ENCODE measurements around the gene ATMIN.
A peak's percentile ranks its signal among the peaks of the same experiment; 100 is the strongest.

ATMIN gene

GRCh38 chr16:81006813-81007695 is 28.6 kb upstream of the ATMIN start, which contains the start of the genes CENPN and CMC2:
CENPN (plus strand) TSS chr16:81007214; CDS start chr16:81011940, 4,726 bp downstream.
CMC2 (minus strand) TSS chr16:81006885; CDS start chr16:80997394, 9,491 bp downstream.
- H3K4me1 ChIP-seq (ENCODE audit: insufficient read depth, low read length): peaks cover 14% of the 10 kb centered on the region
- peak within 1 kb of the TSS; percentile 92 for H3K27ac ChIP-seq (ENCODE audit: low read depth, low read length)
- H3K9ac ChIP-seq (ENCODE audit: low read depth, low read length): peak within 1 kb of the TSS; percentile 100
- peaks cover 27% of the 10 kb centered on the region for H3K36me3 ChIP-seq (ENCODE audit: insufficient read depth, low read length)
- WGBS: under 1% methylated on average over 75 of the region's 75 CpGs
- H3K4me3 ChIP-seq (ENCODE audit: low read length): peak within 1 kb of the TSS; percentile 78
- H3K27me3 ChIP-seq (ENCODE audit: insufficient read depth, low read length): no peaks in the 10 kb centered on the region
- no peaks in the 10 kb centered on the region for H3K9me3 ChIP-seq (ENCODE audit: insufficient read depth, low read depth, low read length)

GRCh38 chr16:81008505-81008789 is 27.2 kb upstream of the ATMIN start:
- H3K36me3 ChIP-seq (ENCODE audit: insufficient read depth, low read length): peaks cover 41% of the 10 kb centered on the region
- no peak overlapping the region for H3K27ac ChIP-seq (ENCODE audit: low read depth, low read length)
- H3K4me3 ChIP-seq (ENCODE audit: low read length): peak overlapping the region; percentile 78
- H3K27me3 ChIP-seq (ENCODE audit: insufficient read depth, low read length): no peaks in the 10 kb centered on the region
- no peaks in the 10 kb centered on the region for H3K9me3 ChIP-seq (ENCODE audit: insufficient read depth, low read depth, low read length)
- 97% methylated on average over 7 of the region's 12 CpGs for WGBS
- H3K9ac ChIP-seq (ENCODE audit: low read depth, low read length): peak overlapping the region; percentile 100; the same call in 1 of the 2 replicates
- peaks cover 14% of the 10 kb centered on the region for H3K4me1 ChIP-seq (ENCODE audit: insufficient read depth, low read length)

- WGBS: over 99% methylated on average over 3 of the region's 3 CpGs
- Histone ChIP-seq H3K9me3 (ENCODE audit: insufficient read depth, low read depth, low read length) (no peaks in the 10 kb centered on the region), H3K27me3 (ENCODE audit: insufficient read depth, low read length) (no peaks in the 10 kb centered on the region), H3K9ac (ENCODE audit: low read depth, low read length) (no peak overlapping the region), H3K36me3 (ENCODE audit: insufficient read depth, low read length) (peaks cover 86% of the 10 kb centered on the region), H3K4me1 (ENCODE audit: insufficient read depth, low read length) (no peaks in the 10 kb centered on the region), H3K27ac (ENCODE audit: low read depth, low read length) (no peak overlapping the region), H3K4me3 (ENCODE audit: low read length) (no peak overlapping the region)
These were observed 22.7 kb upstream of the ATMIN start for GRCh38 chr16:81012974-81013373.

- Histone ChIP-seq H3K27me3 (ENCODE audit: insufficient read depth, low read length) (no peaks in the 10 kb centered on the region), H3K9ac (ENCODE audit: low read depth, low read length) (no peak overlapping the region), H3K27ac (ENCODE audit: low read depth, low read length) (no peak overlapping the region), H3K4me3 (ENCODE audit: low read length) (no peak overlapping the region), H3K9me3 (ENCODE audit: insufficient read depth, low read depth, low read length) (no peaks in the 10 kb centered on the region), H3K36me3 (ENCODE audit: insufficient read depth, low read length) (peaks cover 96% of the 10 kb centered on the region), H3K4me1 (ENCODE audit: insufficient read depth, low read length) (no peaks in the 10 kb centered on the region)
- WGBS: 100% methylated on average over 2 of the region's 2 CpGs
These were observed 21.0 kb upstream of the ATMIN start for GRCh38 chr16:81014672-81015071.

- H3K9me3 ChIP-seq (ENCODE audit: insufficient read depth, low read depth, low read length): no peaks in the 10 kb centered on the region
- H3K9ac ChIP-seq (ENCODE audit: low read depth, low read length): no peak overlapping the region
- H3K4me3 ChIP-seq (ENCODE audit: low read length): no peak overlapping the region
- H3K4me1 ChIP-seq (ENCODE audit: insufficient read depth, low read length): no peaks in the 10 kb centered on the region
- no peaks in the 10 kb centered on the region for H3K27me3 ChIP-seq (ENCODE audit: insufficient read depth, low read length)
- no peak overlapping the region for H3K27ac ChIP-seq (ENCODE audit: low read depth, low read length)
- H3K36me3 ChIP-seq (ENCODE audit: insufficient read depth, low read length): peaks cover 99% of the 10 kb centered on the region
- 98% methylated on average over 2 of the region's 2 CpGs for WGBS
These were observed 17.1 kb upstream of the ATMIN start for GRCh38 chr16:81018496-81018895.

GRCh38 chr16:81026429-81026828 is 9.2 kb upstream of the ATMIN start:
- Histone ChIP-seq H3K4me1 (ENCODE audit: insufficient read depth, low read length) (no peaks in the 10 kb centered on the region), H3K27me3 (ENCODE audit: insufficient read depth, low read length) (no peaks in the 10 kb centered on the region), H3K36me3 (ENCODE audit: insufficient read depth, low read length) (peaks cover 85% of the 10 kb centered on the region), H3K4me3 (ENCODE audit: low read length) (no peak overlapping the region), H3K27ac (ENCODE audit: low read depth, low read length) (no peak overlapping the region), H3K9me3 (ENCODE audit: insufficient read depth, low read depth, low read length) (no peaks in the 10 kb centered on the region), H3K9ac (ENCODE audit: low read depth, low read length) (no peak overlapping the region)
- WGBS: no CpG with 5 or more reads among the region's 4 CpGs

- peaks cover 4% of the 10 kb centered on the region; the same call in 1 of the 2 replicates for H3K9me3 ChIP-seq (ENCODE audit: insufficient read depth, low read depth, low read length)
- 96% methylated on average over 11 of the region's 11 CpGs for WGBS
- H3K4me3 ChIP-seq (ENCODE audit: low read length): no peak overlapping the region
- H3K4me1 ChIP-seq (ENCODE audit: insufficient read depth, low read length): no peaks in the 10 kb centered on the region
- no peaks in the 10 kb centered on the region for H3K27me3 ChIP-seq (ENCODE audit: insufficient read depth, low read length)
- no peak overlapping the region for H3K9ac ChIP-seq (ENCODE audit: low read depth, low read length)
- H3K27ac ChIP-seq (ENCODE audit: low read depth, low read length): no peak overlapping the region
- peaks cover 54% of the 10 kb centered on the region for H3K36me3 ChIP-seq (ENCODE audit: insufficient read depth, low read length)
These were observed 5.6 kb upstream of the ATMIN start for GRCh38 chr16:81029930-81030604.

- peak overlapping the region; percentile 89 for H3K4me3 ChIP-seq (ENCODE audit: low read length)
- H3K27me3 ChIP-seq (ENCODE audit: insufficient read depth, low read length): no peaks in the 10 kb centered on the region
- H3K9ac ChIP-seq (ENCODE audit: low read depth, low read length): peak overlapping the region; percentile 95
- peaks cover 37% of the 10 kb centered on the region for H3K36me3 ChIP-seq (ENCODE audit: insufficient read depth, low read length)
- peaks cover 4% of the 10 kb centered on the region; the same call in 1 of the 2 replicates for H3K9me3 ChIP-seq (ENCODE audit: insufficient read depth, low read depth, low read length)
- H3K27ac ChIP-seq (ENCODE audit: low read depth, low read length): peak overlapping the region; percentile 54; the same call in 1 of the 2 replicates
- whole genome bisulfite sequencing: under 1% methylated on average over 80 of the region's 80 CpGs
- no peaks in the 10 kb centered on the region; the same call in 1 of the 2 replicates for H3K4me1 ChIP-seq (ENCODE audit: insufficient read depth, low read length)
These were observed 521 bp downstream of the ATMIN start for GRCh38 chr16:81035975-81036750.

- H3K9me3 ChIP-seq (ENCODE audit: insufficient read depth, low read depth, low read length): peaks cover 4% of the 10 kb centered on the region; the same call in 1 of the 2 replicates
- peaks cover 41% of the 10 kb centered on the region for H3K36me3 ChIP-seq (ENCODE audit: insufficient read depth, low read length)
- H3K9ac ChIP-seq (ENCODE audit: low read depth, low read length): peak overlapping the region; percentile 95
- H3K4me1 ChIP-seq (ENCODE audit: insufficient read depth, low read length): no peaks in the 10 kb centered on the region; the same call in 1 of the 2 replicates
- H3K27ac ChIP-seq (ENCODE audit: low read depth, low read length): no peak overlapping the region
- H3K4me3 ChIP-seq (ENCODE audit: low read length): peak overlapping the region; percentile 89
- no peaks in the 10 kb centered on the region for H3K27me3 ChIP-seq (ENCODE audit: insufficient read depth, low read length)
- 35% methylated on average over 10 of the region's 10 CpGs for WGBS
These were observed 1.2 kb downstream of the ATMIN start for GRCh38 chr16:81036751-81037350.

- WGBS: 100% methylated on average over 2 of the region's 2 CpGs
- no peaks in the 10 kb centered on the region for H3K27me3 ChIP-seq (ENCODE audit: insufficient read depth, low read length)
- H3K27ac ChIP-seq (ENCODE audit: low read depth, low read length): no peak overlapping the region
- H3K36me3 ChIP-seq (ENCODE audit: insufficient read depth, low read length): peaks cover 71% of the 10 kb centered on the region
- no peaks in the 10 kb centered on the region; the same call in 1 of the 2 replicates for H3K4me1 ChIP-seq (ENCODE audit: insufficient read depth, low read length)
- H3K9ac ChIP-seq (ENCODE audit: low read depth, low read length): no peak overlapping the region
- H3K9me3 ChIP-seq (ENCODE audit: insufficient read depth, low read depth, low read length): no peaks in the 10 kb centered on the region
- no peak overlapping the region for H3K4me3 ChIP-seq (ENCODE audit: low read length)
These were observed 4.5 kb downstream of the ATMIN start for GRCh38 chr16:81040131-81040530.

All from HUES64 (cell line).